HG02981 (cell line): ENCODE results near the gene VIL1.

Source experiments
- ATAC-seq: cut with Tn5 transposase; IDR thresholded peaks from one replicate; pipeline ENCODE4 v1.9.1; 2021; ENCODE audit warnings: mild to moderate bottlenecking, moderate library complexity; ENCODE audit not compliant: unreplicated experiment

Gene VIL1

GRCh38 chr2:218482651-218483050 lies 63.7 kb downstream of the VIL1 start:
- ATAC-seq: no peak

DNA sequence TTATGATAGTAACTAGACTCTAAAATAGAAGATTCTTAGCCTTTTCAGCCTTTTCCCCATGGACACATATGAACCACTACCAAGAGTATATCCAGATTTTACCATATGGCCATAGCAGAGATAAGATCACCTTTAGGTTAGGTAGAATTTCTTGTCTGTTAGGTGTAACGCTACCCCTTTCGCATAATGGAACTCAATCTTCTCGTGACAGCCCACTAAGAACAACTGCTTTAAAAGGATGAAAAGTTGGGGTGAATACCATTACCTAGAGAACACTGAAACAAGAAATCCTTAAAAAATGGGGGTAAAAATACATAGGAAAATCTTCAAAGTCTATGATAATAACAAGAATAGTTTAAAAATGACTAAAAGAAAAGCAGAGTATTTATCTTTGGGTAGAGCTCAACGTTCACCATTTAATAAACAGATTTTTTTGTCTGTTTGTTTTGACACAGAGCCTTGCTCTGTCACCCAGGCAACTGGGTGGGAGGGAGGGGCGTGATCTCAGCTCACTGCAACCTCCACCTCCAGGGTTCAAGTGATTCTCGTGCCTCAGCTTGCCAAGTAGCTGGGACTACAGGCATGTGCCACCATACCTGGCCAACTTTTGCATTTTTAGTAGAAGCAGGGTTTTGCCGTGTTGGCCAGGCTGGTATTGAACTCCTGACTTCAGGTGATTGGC lies 67.2 kb downstream of the VIL1 start:
- ATAC-seq: no peak

- ATAC-seq: no peak
Observed at GRCh38 chr2:218500501-218501060, 81.7 kb downstream of the VIL1 start.

GRCh38 chr2:218501665-218502064 lies 82.7 kb downstream of the VIL1 start:
- no peak for ATAC-seq
